Mesothelial cell of epicardium (in vitro differentiated cells): ENCODE data around the gene CNTNAP1. TPM values are rescaled to one million over a fixed set of nuclear protein-coding genes. Genes with fewer than 3 reads are reported as not detected.

ENCODE experiments used
- DNase-seq, 2 experiments: peaks; one replicate each; pipeline ENCODE4 v3.0.0; 2021; ENCODE audit warnings: low spot score in 2 of 2; ENCODE audit not compliant: unreplicated experiment in 2 of 2
- H3K27ac Mint-ChIP-seq: 2 replicates; pipeline ENCODE4 v1.8.0; 2021; ENCODE audit warnings: mixed read lengths
- H3K27me3 Mint-ChIP-seq: 2 replicates; pipeline ENCODE4 v1.8.0; 2021; ENCODE audit warnings: low read depth, mixed read lengths
- H3K36me3 Mint-ChIP-seq: 2 replicates; pipeline ENCODE4 v1.8.0; 2021; ENCODE audit warnings: mixed read lengths
- H3K4me1 Mint-ChIP-seq: 2 replicates; pipeline ENCODE4 v1.8.0; 2021; ENCODE audit warnings: mixed read lengths
- H3K4me3 Mint-ChIP-seq: 2 replicates; pipeline ENCODE4 v1.8.0; 2021; ENCODE audit warnings: mild to moderate bottlenecking, moderate library complexity, mixed read lengths
- H3K9me3 Mint-ChIP-seq: 2 replicates; pipeline ENCODE4 v1.8.0; 2021; ENCODE audit warnings: mixed read lengths
- total RNA-seq: library from RNA; stranded (reverse); gene quantifications from 3 replicates; pipeline ENCODE4 v1.2.1, GENCODE V29; 2021
- TF ChIP-seq, protein P1 (sequence below): fragments of 200-600 bp; sonication (generic); IDR thresholded peaks from one replicate; pipeline ENCODE4 v1.5.0; 2021; ENCODE audit warnings: antibody characterized with exemption; ENCODE audit not compliant: unreplicated experiment

Gene CNTNAP1
- total RNA-seq, 1 donor from 2014 or later, result 23.1 TPM

- Mint-ChIP-seq H3K4me3 (no peak overlapping the region), H3K4me1 (peaks cover under 1% of the 10 kb centered on the region), H3K9me3 (no peaks in the 10 kb centered on the region), H3K27me3 (peaks cover 4% of the 10 kb centered on the region), H3K36me3 (no peaks in the 10 kb centered on the region), H3K27ac (no peak overlapping the region)
- no peak for DNase-seq
- TF ChIP-seq, protein P1, sequence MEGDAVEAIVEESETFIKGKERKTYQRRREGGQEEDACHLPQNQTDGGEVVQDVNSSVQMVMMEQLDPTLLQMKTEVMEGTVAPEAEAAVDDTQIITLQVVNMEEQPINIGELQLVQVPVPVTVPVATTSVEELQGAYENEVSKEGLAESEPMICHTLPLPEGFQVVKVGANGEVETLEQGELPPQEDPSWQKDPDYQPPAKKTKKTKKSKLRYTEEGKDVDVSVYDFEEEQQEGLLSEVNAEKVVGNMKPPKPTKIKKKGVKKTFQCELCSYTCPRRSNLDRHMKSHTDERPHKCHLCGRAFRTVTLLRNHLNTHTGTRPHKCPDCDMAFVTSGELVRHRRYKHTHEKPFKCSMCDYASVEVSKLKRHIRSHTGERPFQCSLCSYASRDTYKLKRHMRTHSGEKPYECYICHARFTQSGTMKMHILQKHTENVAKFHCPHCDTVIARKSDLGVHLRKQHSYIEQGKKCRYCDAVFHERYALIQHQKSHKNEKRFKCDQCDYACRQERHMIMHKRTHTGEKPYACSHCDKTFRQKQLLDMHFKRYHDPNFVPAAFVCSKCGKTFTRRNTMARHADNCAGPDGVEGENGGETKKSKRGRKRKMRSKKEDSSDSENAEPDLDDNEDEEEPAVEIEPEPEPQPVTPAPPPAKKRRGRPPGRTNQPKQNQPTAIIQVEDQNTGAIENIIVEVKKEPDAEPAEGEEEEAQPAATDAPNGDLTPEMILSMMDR, result no peak
Measured at GRCh38 chr17:42647778-42648177, 34.6 kb upstream of the CNTNAP1 start.

GRCh38 chr17:42651392-42651791 is 30.9 kb upstream of the CNTNAP1 start:
- Mint-ChIP-seq H3K36me3 (no peaks in the 10 kb centered on the region), H3K27me3 (peaks cover 2% of the 10 kb centered on the region), H3K4me3 (no peak overlapping the region), H3K27ac (no peak overlapping the region), H3K4me1 (peaks cover 20% of the 10 kb centered on the region), H3K9me3 (no peaks in the 10 kb centered on the region)
- TF ChIP-seq, protein P1, result no peak
- DNase-seq, result no peak

DNA sequence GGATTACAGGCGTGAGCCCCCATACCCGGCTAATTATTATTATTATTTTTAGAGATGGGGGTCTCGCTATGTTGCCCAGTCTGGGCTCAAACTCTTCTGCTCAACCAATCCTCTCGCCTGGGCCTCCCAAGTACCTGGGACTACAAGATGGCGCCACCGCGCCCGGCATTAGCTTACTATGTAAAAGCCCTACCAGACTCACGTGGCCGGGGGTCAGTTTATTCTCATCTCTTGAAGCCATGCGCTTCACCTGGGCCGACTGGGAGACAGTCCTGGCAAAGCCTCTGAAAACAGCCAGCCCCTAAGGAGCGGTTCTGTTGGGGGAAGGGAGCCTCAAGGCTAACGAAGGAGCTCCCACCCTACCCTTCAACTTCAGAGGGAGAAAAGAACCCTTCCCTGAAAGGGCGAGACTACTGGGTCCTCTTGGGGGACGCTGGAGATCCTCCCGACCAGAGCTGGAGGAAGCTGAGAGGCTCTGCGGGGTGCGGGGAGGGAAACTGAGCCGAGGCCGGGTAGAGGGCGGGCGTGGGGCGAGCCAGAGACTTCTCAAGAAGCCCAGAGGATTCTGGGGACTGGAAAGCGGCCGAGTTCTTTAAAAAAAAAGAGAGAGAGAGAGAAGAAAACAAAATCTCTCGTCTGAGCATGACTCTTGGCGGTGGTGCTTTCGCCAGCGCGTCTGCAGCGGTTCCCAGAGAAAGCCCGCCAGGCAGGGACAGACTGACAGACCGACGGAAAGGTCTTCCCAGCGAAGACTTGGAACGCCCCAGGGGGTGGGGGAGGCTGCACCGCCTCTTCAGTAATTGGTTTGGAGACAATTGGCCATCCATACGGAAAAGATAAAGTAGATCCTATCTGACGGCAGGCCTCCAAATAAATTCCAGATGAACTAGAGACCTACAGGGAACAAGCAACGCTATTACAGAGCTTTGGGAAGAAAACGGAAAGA is 28.9 kb upstream of the CNTNAP1 start:
- H3K36me3 Mint-ChIP-seq, result no peaks in the 10 kb centered on the region
- H3K4me3 Mint-ChIP-seq, result peak overlapping the region; percentile 57
- peaks cover 6% of the 10 kb centered on the region for H3K9me3 Mint-ChIP-seq
- peak overlapping the region; percentile 71 for H3K27ac Mint-ChIP-seq
- peaks cover under 1% of the 10 kb centered on the region for H3K27me3 Mint-ChIP-seq
- DNase-seq, result peak in 1 of 2 experiments; percentile 48
- TF ChIP-seq, protein P1, result no peak
- H3K4me1 Mint-ChIP-seq, result peaks cover 20% of the 10 kb centered on the region

- no peaks in the 10 kb centered on the region for H3K27me3 Mint-ChIP-seq
- no peak overlapping the region for H3K4me3 Mint-ChIP-seq
- no peak overlapping the region for H3K27ac Mint-ChIP-seq
- no peaks in the 10 kb centered on the region for H3K36me3 Mint-ChIP-seq
- no peak for DNase-seq
- H3K4me1 Mint-ChIP-seq, result peaks cover 34% of the 10 kb centered on the region
- TF ChIP-seq, protein P1, result no peak
- peaks cover 6% of the 10 kb centered on the region for H3K9me3 Mint-ChIP-seq
Measured at GRCh38 chr17:42655528-42655927, 26.8 kb upstream of the CNTNAP1 start.

- no peak for DNase-seq
- peaks cover 6% of the 10 kb centered on the region for H3K9me3 Mint-ChIP-seq
- H3K4me1 Mint-ChIP-seq, result peaks cover 38% of the 10 kb centered on the region
- peaks cover 7% of the 10 kb centered on the region for H3K36me3 Mint-ChIP-seq
- H3K4me3 Mint-ChIP-seq, result peak overlapping the region; percentile 10
- TF ChIP-seq, protein P1, result no peak
- no peaks in the 10 kb centered on the region for H3K27me3 Mint-ChIP-seq
- H3K27ac Mint-ChIP-seq, result no peak overlapping the region
Measured at GRCh38 chr17:42657824-42658588, 24.3 kb upstream of the CNTNAP1 start.
